Hematopoietic multipotent progenitor cell treated with erythropoietin and hydrocortisone succinate and interleukin-3 and kit ligand, for 6 days (in vitro differentiated cells): ENCODE results near the gene TSPAN8.
"Not testable (repeated sequence)": the region's sequence is repeated elsewhere in the genome, so short reads cannot be mapped to it uniquely, and the experiment has no call there.

Experiments
- DNase-seq: peaks from one replicate; pipeline ENCODE4 v3.0.0-alpha.2; 2015

TSPAN8 gene

GRCh38 chr12:71125515-71125914 is 32.3 kb downstream of the TSPAN8 start:
- no peak for DNase-seq

GRCh38 chr12:71124835-71125460 is 32.9 kb downstream of the TSPAN8 start:
- DNase-seq: no peak

GRCh38 chr12:71113148-71113547 is 44.7 kb downstream of the TSPAN8 start:
- not testable (repeated sequence) for DNase-seq

GRCh38 chr12:71109834-71110233 is 48.0 kb downstream of the TSPAN8 start:
- no peak for DNase-seq

- no peak for DNase-seq
Measured at GRCh38 chr12:71108355-71108754, 49.4 kb downstream of the TSPAN8 start.

GRCh38 chr12:71107936-71108335 is 49.9 kb downstream of the TSPAN8 start:
- DNase-seq: no peak

GRCh38 chr12:71105956-71106355 is 51.8 kb downstream of the TSPAN8 start:
- DNase-seq: no peak

- DNase-seq: no peak
Measured at GRCh38 chr12:71092290-71092689, 65.5 kb downstream of the TSPAN8 start.

- no peak for DNase-seq
Measured at GRCh38 chr12:71090971-71091370, 66.8 kb downstream of the TSPAN8 start.

- no peak for DNase-seq
Measured at GRCh38 chr12:71085575-71085974, 72.2 kb downstream of the TSPAN8 start.

GRCh38 chr12:71075743-71076142 is 82.1 kb downstream of the TSPAN8 start:
- DNase-seq: no peak
